Endodermal cell (in vitro differentiated cells): Measurements from ENCODE around the gene GORAB. TPM values are rescaled to one million over a fixed set of nuclear protein-coding genes. Genes with fewer than 3 reads are reported as not detected.

Source experiments
- DNase-seq: peaks from one replicate; pipeline ENCODE4 v3.0.0-alpha.2; 2017
- H3K27ac ChIP-seq: 2 replicates; pipeline ENCODE4 v1.5.1; 2013; ENCODE audit warnings: mild to moderate bottlenecking, low read depth, low read length, moderate library complexity
- H3K27me3 ChIP-seq: 2 replicates; pipeline ENCODE4 v1.6.1; 2013; ENCODE audit warnings: mild to moderate bottlenecking, low read length, moderate library complexity; ENCODE audit not compliant: insufficient read depth, control insufficient read depth, poor library complexity, severe bottlenecking
- H3K36me3 ChIP-seq: 2 replicates; pipeline ENCODE4 v1.7.0; 2013; ENCODE audit warnings: mild to moderate bottlenecking, low read length, moderate library complexity; ENCODE audit not compliant: control insufficient read depth, insufficient read depth
- H3K4me1 ChIP-seq: one replicate; pipeline ENCODE4 v1.7.0; 2013; ENCODE audit warnings: low read length; ENCODE audit not compliant: control insufficient read depth, insufficient read depth
- H3K4me3 ChIP-seq: 2 replicates; pipeline ENCODE4 v1.5.1; 2013; ENCODE audit warnings: mild to moderate bottlenecking, low read length, moderate library complexity
- H3K9ac ChIP-seq: 2 replicates; pipeline ENCODE4 v1.6.1; 2013; ENCODE audit warnings: mild to moderate bottlenecking, low read length, moderate library complexity; ENCODE audit not compliant: poor library complexity, severe bottlenecking; ENCODE audit errors: extremely low read depth
- H3K9me3 ChIP-seq: 2 replicates; pipeline ENCODE4 v1.6.1; 2013; ENCODE audit warnings: mild to moderate bottlenecking, low read length, moderate library complexity; ENCODE audit not compliant: control insufficient read depth
- H3K27ac Mint-ChIP-seq: 2 replicates; pipeline ENCODE4 v1.8.0; 2020; ENCODE audit warnings: mixed read lengths
- H3K27me3 Mint-ChIP-seq: 2 replicates; pipeline ENCODE4 v1.8.0; 2021; ENCODE audit warnings: mild to moderate bottlenecking, mixed read lengths; ENCODE audit not compliant: insufficient read depth
- H3K36me3 Mint-ChIP-seq: 2 replicates; pipeline ENCODE4 v1.8.0; 2020; ENCODE audit warnings: low read depth, mixed read lengths
- H3K4me1 Mint-ChIP-seq: 2 replicates; pipeline ENCODE4 v1.8.0; 2020; ENCODE audit warnings: mixed read lengths
- H3K4me3 Mint-ChIP-seq: 2 replicates; pipeline ENCODE4 v1.8.0; 2020; ENCODE audit warnings: mild to moderate bottlenecking, moderate library complexity, mixed read lengths
- H3K9me3 Mint-ChIP-seq: 2 replicates; pipeline ENCODE4 v1.8.0; 2020; ENCODE audit warnings: mild to moderate bottlenecking, mixed read lengths
- WGBS, 2 experiments: methylation state at CpG; one replicate each; pipeline versions ENCODE4 v1.1.5 to v1.1.7; 2013; ENCODE audit warnings: missing lambda C conversion rate in 2 of 2, mixed read lengths in 1 of 2; ENCODE audit not compliant: insufficient coverage in 1 of 2, insufficient read length in 1 of 2; 5-methylcytosine and 5-hydroxymethylcytosine counted together
- total RNA-seq, 2 donors: library from RNA; stranded (reverse); fragmentation: NEBNext Ultra II Directional in 1 of 2; extraction: Animal tissue kit (Norgen Biotek cat#: 25700) in 1 of 2; gene quantifications; 2 replicates in 1 of 2; 3 replicates in 1 of 2; pipeline ENCODE4 v1.2.1, GENCODE V29; 2021
- TF ChIP-seq, protein P1 (sequence below): fragments of 200-600 bp; sonication (generic); conservative IDR thresholded peaks from 2 replicates; pipeline ENCODE4 v1.5.0; 2021; ENCODE audit warnings: antibody characterized with exemption, mild to moderate bottlenecking

Gene GORAB
- total RNA-seq, 2 donors from 2014 or later: 10.0 to 15.9 TPM

- H3K9me3 Mint-ChIP-seq: no peaks in the 10 kb centered on the region
- H3K27ac Mint-ChIP-seq: no peak overlapping the region
- H3K4me3 Mint-ChIP-seq: no peak overlapping the region
- Histone ChIP-seq H3K27me3 (no peaks in the 10 kb centered on the region), H3K4me3 (no peak overlapping the region), H3K9me3 (no peaks in the 10 kb centered on the region), H3K4me1 (no peaks in the 10 kb centered on the region), H3K9ac (no peak overlapping the region), H3K36me3 (no peaks in the 10 kb centered on the region), H3K27ac (no peak overlapping the region)
- TF ChIP-seq, protein P1, sequence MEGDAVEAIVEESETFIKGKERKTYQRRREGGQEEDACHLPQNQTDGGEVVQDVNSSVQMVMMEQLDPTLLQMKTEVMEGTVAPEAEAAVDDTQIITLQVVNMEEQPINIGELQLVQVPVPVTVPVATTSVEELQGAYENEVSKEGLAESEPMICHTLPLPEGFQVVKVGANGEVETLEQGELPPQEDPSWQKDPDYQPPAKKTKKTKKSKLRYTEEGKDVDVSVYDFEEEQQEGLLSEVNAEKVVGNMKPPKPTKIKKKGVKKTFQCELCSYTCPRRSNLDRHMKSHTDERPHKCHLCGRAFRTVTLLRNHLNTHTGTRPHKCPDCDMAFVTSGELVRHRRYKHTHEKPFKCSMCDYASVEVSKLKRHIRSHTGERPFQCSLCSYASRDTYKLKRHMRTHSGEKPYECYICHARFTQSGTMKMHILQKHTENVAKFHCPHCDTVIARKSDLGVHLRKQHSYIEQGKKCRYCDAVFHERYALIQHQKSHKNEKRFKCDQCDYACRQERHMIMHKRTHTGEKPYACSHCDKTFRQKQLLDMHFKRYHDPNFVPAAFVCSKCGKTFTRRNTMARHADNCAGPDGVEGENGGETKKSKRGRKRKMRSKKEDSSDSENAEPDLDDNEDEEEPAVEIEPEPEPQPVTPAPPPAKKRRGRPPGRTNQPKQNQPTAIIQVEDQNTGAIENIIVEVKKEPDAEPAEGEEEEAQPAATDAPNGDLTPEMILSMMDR: no peak
- 91 to 100% methylated on average over 2 to 3 of the region's 3 CpGs for WGBS, 2 experiments
- H3K36me3 Mint-ChIP-seq: no peaks in the 10 kb centered on the region
- no peaks in the 10 kb centered on the region for H3K27me3 Mint-ChIP-seq
- DNase-seq: no peak
- no peaks in the 10 kb centered on the region for H3K4me1 Mint-ChIP-seq
These were observed 13.0 kb upstream of the GORAB start for GRCh38 chr1:170518965-170519364.

DNA sequence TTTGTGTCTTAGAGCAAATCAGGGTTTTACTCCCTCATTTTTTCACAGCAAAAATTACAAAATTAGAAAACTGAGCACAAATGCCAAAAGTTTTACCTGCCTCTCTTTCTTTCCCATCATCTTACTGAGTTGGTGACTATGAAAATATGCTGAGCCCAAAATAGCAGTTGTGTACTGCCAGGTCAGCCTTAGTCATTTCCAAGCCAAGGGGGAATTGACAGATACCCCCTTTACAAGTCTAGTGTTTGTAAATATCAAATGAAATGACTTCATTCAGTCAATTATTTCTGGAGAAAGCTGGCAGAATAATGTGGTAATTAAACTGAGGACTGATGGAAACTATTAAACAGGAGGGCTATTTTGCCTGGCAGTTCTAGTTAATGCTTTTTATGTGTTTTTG is 11.4 kb upstream of the GORAB start:
- no peaks in the 10 kb centered on the region for H3K27me3 ChIP-seq
- H3K36me3 Mint-ChIP-seq: no peaks in the 10 kb centered on the region
- H3K4me1 Mint-ChIP-seq: no peaks in the 10 kb centered on the region
- no peaks in the 10 kb centered on the region for H3K4me1 ChIP-seq
- DNase-seq: no peak
- H3K36me3 ChIP-seq: no peaks in the 10 kb centered on the region
- no peak overlapping the region for H3K9ac ChIP-seq
- H3K27ac ChIP-seq: no peak overlapping the region
- no peak overlapping the region for H3K4me3 Mint-ChIP-seq
- H3K9me3 Mint-ChIP-seq: no peaks in the 10 kb centered on the region
- no peak overlapping the region for H3K4me3 ChIP-seq
- TF ChIP-seq, protein P1: no peak
- H3K27me3 Mint-ChIP-seq: no peaks in the 10 kb centered on the region
- H3K9me3 ChIP-seq: no peaks in the 10 kb centered on the region
- H3K27ac Mint-ChIP-seq: no peak overlapping the region

- Histone ChIP-seq H3K36me3 (no peaks in the 10 kb centered on the region), H3K4me1 (no peaks in the 10 kb centered on the region), H3K27me3 (no peaks in the 10 kb centered on the region), H3K9ac (no peak overlapping the region), H3K4me3 (no peak overlapping the region), H3K27ac (no peak overlapping the region), H3K9me3 (no peaks in the 10 kb centered on the region)
- Mint-ChIP-seq H3K4me1 (no peaks in the 10 kb centered on the region), H3K36me3 (no peaks in the 10 kb centered on the region), H3K27ac (no peak overlapping the region), H3K27me3 (no peaks in the 10 kb centered on the region), H3K9me3 (no peaks in the 10 kb centered on the region), H3K4me3 (no peak overlapping the region)
- no peak for DNase-seq
- TF ChIP-seq, protein P1: no peak
These were observed 10.1 kb upstream of the GORAB start for GRCh38 chr1:170521818-170522217.
